ENCODE results near the gene NHSL2.

The NHSL2 gene

GRCh38 chrX:72079607-72080006 is 169.0 kb downstream of the NHSL2 start:
- DNase-seq (ENCODE audit: low spot score): no peak

GRCh38 chrX:72080150-72080549 is 169.5 kb downstream of the NHSL2 start:
- DNase-seq (ENCODE audit: low spot score): no peak

GRCh38 chrX:72080800-72081199 is 170.2 kb downstream of the NHSL2 start:
- DNase-seq (ENCODE audit: low spot score): no peak

- DNase-seq (ENCODE audit: low spot score): no peak
Observed at GRCh38 chrX:72081605-72082320, 171.1 kb downstream of the NHSL2 start.

GRCh38 chrX:72083291-72083690 is 172.6 kb downstream of the NHSL2 start:
- DNase-seq (ENCODE audit: low spot score): no peak

GRCh38 chrX:72084114-72084513 is 173.5 kb downstream of the NHSL2 start:
- DNase-seq (ENCODE audit: low spot score): no peak

- DNase-seq (ENCODE audit: low spot score): no peak
Observed at GRCh38 chrX:72086995-72087394, 176.3 kb downstream of the NHSL2 start.

GRCh38 chrX:72088761-72089160 is 178.1 kb downstream of the NHSL2 start:
- no peak for DNase-seq (ENCODE audit: low spot score)

- no peak for DNase-seq (ENCODE audit: low spot score)
Observed at GRCh38 chrX:72089254-72089653, 178.6 kb downstream of the NHSL2 start.

GRCh38 chrX:72094894-72095293 is 184.2 kb downstream of the NHSL2 start:
- no peak for DNase-seq (ENCODE audit: low spot score)

- DNase-seq (ENCODE audit: low spot score): no peak
Observed at GRCh38 chrX:72095370-72095769, 184.7 kb downstream of the NHSL2 start.

- DNase-seq (ENCODE audit: low spot score): no peak
Observed at GRCh38 chrX:72097098-72097497, 186.5 kb downstream of the NHSL2 start.

GRCh38 chrX:72100051-72100755 is 189.6 kb downstream of the NHSL2 start:
- no peak for DNase-seq (ENCODE audit: low spot score)

GRCh38 chrX:72100824-72101351 is 190.2 kb downstream of the NHSL2 start:
- no peak for DNase-seq (ENCODE audit: low spot score)

GRCh38 chrX:72101597-72102037 is 191.0 kb downstream of the NHSL2 start:
- DNase-seq (ENCODE audit: low spot score): no peak

GRCh38 chrX:72102126-72102525 is 191.5 kb downstream of the NHSL2 start:
- DNase-seq (ENCODE audit: low spot score): no peak

GRCh38 chrX:72102760-72103159 is 192.1 kb downstream of the NHSL2 start:
- no peak for DNase-seq (ENCODE audit: low spot score)

- DNase-seq (ENCODE audit: low spot score): no peak
Observed at GRCh38 chrX:72105436-72105835, 194.8 kb downstream of the NHSL2 start.

- DNase-seq (ENCODE audit: low spot score): no peak
Observed at GRCh38 chrX:72107320-72107719, 196.7 kb downstream of the NHSL2 start.

GRCh38 chrX:72107841-72108595 is 197.4 kb downstream of the NHSL2 start:
- DNase-seq (ENCODE audit: low spot score): peak; percentile 67

- DNase-seq (ENCODE audit: low spot score): no peak
Observed at GRCh38 chrX:72108666-72109065, 198.0 kb downstream of the NHSL2 start.

- peak; percentile 47 for DNase-seq (ENCODE audit: low spot score)
Observed at GRCh38 chrX:72110051-72110875, 199.6 kb downstream of the NHSL2 start.

All from putamen (tissue), 1 donor.